Immature natural killer cell (primary cell): Measurements from ENCODE around the gene VSX1. TPM values are rescaled to one million over a fixed set of nuclear protein-coding genes. Genes with fewer than 3 reads are reported as not detected.

Source experiments
- DNase-seq, 3 donors: peaks; one replicate each; pipeline ENCODE4 v3.0.0; 2022; ENCODE audit warnings: mixed read lengths in 1 of 3
- H3K27ac Mint-ChIP-seq, 6 donors: one replicate each; pipeline ENCODE4 v1.8.0; 2020; ENCODE audit warnings: mixed read lengths in 6 of 6, mild to moderate bottlenecking in 5 of 6, inconsistent platforms in 4 of 6, moderate library complexity in 3 of 6
- H3K27me3 Mint-ChIP-seq, 3 donors: one replicate each; pipeline ENCODE4 v1.8.0; 2020 to 2021; ENCODE audit warnings: low read depth in 3 of 3, mild to moderate bottlenecking in 3 of 3, mixed read lengths in 3 of 3, moderate library complexity in 3 of 3, inconsistent platforms in 1 of 3
- H3K36me3 Mint-ChIP-seq, 3 donors: one replicate each; pipeline ENCODE4 v1.8.0; 2020; ENCODE audit warnings: mixed read lengths in 3 of 3, inconsistent platforms in 2 of 3, mild to moderate bottlenecking in 2 of 3
- H3K4me1 Mint-ChIP-seq, 2 donors: one replicate each; pipeline ENCODE4 v1.8.0; 2020; ENCODE audit warnings: inconsistent platforms in 2 of 2, mild to moderate bottlenecking in 2 of 2, mixed read lengths in 2 of 2, moderate library complexity in 1 of 2
- H3K4me3 Mint-ChIP-seq, 5 donors: one replicate each; pipeline ENCODE4 v1.8.0; 2020; ENCODE audit warnings: mild to moderate bottlenecking in 5 of 5, mixed read lengths in 5 of 5, inconsistent platforms in 3 of 5, moderate library complexity in 3 of 5
- H3K9me3 Mint-ChIP-seq, 6 donors: one replicate each; pipeline ENCODE4 v1.8.0; 2020; ENCODE audit warnings: mild to moderate bottlenecking in 6 of 6, mixed read lengths in 6 of 6, inconsistent platforms in 4 of 6, moderate library complexity in 3 of 6
- polyA plus RNA-seq, 3 donors: library from polyadenylated mRNA; unstranded; fragments of 300-500 nt; fragmentation: Illumina TruSeq; gene quantifications; one replicate each; pipeline ENCODE4 v1.2.3, GENCODE V29; 2021

The VSX1 gene
- polyA plus RNA-seq, 3 donors from 2014 or later, result not detected

DNA sequence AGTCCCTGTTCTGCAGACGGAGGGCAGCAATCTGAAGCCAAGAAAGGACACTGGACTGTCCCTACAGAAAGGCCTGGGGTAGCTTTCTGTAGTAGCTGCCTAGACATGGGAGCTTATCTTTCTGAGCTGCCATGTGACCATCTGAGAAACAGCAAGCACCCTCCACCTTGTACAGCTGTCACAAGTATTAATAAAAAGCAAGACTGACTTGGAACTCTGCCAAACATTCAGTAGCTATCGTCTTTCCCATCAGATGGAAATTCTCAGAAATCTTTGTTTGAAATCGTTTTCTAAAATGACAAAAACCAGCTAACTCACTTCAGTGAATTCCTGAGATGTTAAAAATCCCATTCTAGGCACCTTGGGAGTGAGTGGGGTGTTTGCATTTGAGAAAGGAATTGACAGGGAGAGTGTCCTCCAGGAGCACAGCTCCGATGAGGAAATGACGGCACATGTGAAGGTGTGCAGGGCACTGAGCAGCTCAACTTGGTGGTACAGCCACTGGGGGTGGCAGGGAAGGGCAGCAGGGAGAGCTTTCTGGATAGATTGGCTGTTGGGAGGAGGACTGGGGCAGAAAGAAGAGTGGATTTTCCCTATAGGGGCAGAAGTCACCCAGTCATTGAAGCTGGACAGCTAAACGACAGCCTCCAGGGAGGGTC, 48.5 kb downstream of the VSX1 start:
- DNase-seq, result no peak
- Mint-ChIP-seq H3K4me1 (peaks cover 43 to 71% of the 10 kb centered on the region in 2 donors), H3K9me3 (no peaks in the 10 kb centered on the region), H3K27ac (peak overlapping the region in 3 of 6 donors; percentile 66 to 74 (median 67)), H3K27me3 (peaks cover 0 to 2% (median 0%) of the 10 kb centered on the region in 3 donors), H3K36me3 (peaks cover 0 to 16% (median 5%) of the 10 kb centered on the region in 3 donors), H3K4me3 (peak overlapping the region in 1 of 5 donors; percentile 38)

DNA sequence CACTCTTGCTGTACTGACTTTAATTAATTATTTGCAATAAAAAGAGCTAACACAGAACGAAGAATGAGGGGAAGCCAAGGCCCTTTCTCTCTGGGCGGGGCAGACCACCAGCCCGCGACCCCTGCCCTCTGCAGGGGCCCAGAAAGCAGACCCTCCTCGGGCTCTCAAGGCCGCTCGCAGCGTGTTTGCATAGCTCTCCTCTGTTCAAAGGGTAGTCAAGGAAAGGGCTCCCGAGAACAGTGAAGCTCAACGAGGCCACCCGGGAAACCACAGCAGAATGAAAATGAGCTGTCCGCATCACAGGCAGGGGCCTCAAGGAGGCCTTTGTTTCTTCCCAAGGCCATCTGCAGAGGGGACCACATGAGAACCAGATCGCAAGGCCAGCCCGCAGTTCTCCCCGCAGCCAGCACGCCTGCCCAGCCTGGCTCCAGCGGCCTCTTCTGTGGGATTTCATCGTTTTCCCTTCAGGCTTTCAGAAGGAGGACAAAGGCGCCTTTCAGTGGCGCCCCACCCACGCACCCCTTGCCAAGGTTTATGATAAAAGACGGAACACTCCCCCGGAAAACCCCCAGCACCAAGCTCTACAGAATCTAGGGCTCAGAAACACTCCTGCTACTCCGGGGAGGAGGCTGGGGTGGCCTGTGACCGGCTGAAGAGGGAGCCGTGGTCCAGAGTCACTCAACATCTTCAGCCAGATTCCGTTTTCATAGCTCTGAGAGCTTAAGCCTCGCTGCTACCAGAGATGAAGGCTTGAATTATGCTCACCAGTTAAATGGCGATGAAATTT, 49.3 kb downstream of the VSX1 start:
- no peaks in the 10 kb centered on the region for H3K9me3 Mint-ChIP-seq

DNA sequence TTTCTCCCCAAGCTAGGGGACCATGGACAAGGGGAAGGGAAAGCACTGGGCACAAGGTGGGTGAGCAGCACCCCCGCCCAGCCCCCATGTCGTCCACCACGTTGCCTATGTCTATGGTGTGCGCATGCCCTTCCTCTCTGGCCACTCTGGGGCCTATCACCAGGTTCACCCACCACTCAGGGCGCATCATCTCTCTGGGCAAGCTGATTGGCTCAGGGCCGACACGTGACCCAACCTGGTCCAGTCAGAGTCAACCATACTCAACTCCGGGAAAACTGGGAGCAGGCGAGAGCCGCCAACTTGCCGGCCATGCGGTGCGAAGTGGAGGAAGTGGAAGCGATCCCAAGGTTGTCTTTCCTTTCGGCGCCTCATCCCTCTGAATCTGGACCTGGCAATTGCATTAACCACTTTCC, 49.9 kb downstream of the VSX1 start:
- Mint-ChIP-seq H3K4me1 (peaks cover 31 to 71% of the 10 kb centered on the region in 2 donors), H3K36me3 (peaks cover 0 to 19% (median 5%) of the 10 kb centered on the region in 3 donors), H3K27ac (no peak overlapping the region)

More for the DNA sequence above, 49.3 kb downstream of the VSX1 start:
- peaks cover 36 to 71% of the 10 kb centered on the region in 2 donors for H3K4me1 Mint-ChIP-seq
- no peak for DNase-seq
- H3K27ac Mint-ChIP-seq, result peak overlapping the region in 2 of 6 donors; percentile 34 to 67
- peaks cover 0 to 19% (median 5%) of the 10 kb centered on the region in 3 donors for H3K36me3 Mint-ChIP-seq
- H3K27me3 Mint-ChIP-seq, result peaks cover 0 to 2% (median 0%) of the 10 kb centered on the region in 3 donors
- no peak overlapping the region for H3K4me3 Mint-ChIP-seq

DNA sequence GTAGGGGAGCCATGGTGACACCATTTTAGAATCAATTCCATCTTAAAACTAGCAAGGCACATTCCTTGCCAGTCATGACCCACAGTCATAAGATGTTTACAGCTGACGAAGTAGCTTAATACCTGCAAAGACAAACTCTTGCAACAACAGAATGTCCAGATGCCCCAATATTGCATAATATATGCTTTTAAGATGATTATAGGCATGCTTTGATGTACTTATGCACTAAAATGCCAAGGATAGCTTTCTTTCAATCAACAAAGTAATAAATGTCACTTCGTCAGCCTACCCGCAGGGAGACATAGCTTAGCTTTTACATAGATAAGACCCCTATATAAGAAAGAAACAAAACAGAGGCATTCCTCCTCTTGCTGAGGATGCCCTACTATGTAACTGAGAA, 50.7 kb downstream of the VSX1 start:
- Mint-ChIP-seq H3K27ac (peak overlapping the region in 2 of 6 donors; percentile 45 to 57), H3K27me3 (peaks cover 0 to 2% (median 0%) of the 10 kb centered on the region in 3 donors), H3K9me3 (no peaks in the 10 kb centered on the region), H3K4me3 (no peak overlapping the region), H3K36me3 (peaks cover 0 to 19% (median 5%) of the 10 kb centered on the region in 3 donors), H3K4me1 (peaks cover 27 to 71% of the 10 kb centered on the region in 2 donors)
- no peak for DNase-seq

More for the DNA sequence above, 49.9 kb downstream of the VSX1 start:
- Mint-ChIP-seq H3K9me3 (no peaks in the 10 kb centered on the region), H3K4me3 (no peak overlapping the region), H3K27me3 (peaks cover 0 to 2% (median 0%) of the 10 kb centered on the region in 3 donors)
- DNase-seq, result no peak

DNA sequence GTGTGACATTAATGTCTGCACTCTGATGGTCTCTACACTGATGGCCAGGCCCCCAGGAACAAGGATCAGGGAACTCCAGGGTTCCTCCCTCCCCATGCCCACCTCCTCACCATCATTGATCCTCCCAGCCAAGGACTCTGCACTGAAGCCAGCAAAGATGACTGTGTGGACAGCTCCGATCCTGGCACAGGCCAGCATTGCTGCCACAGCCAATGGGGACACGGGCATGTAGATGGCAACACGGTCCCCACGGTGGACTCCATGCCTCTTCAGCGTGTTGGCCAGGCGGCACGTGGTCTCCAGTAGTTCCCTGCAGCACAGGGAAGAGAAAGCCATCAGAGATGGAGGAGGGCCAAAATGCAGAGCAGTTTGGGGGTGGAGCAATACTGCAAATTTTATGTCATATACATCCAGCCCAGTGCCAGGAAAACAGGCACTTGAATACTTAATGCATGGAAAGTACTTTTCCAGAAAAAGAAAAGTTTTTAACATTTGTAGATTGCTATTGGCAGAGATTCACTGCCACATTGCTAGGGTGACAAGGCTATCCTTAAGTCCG, 51.2 kb downstream of the VSX1 start:
- no peak for DNase-seq
- Mint-ChIP-seq H3K27me3 (peaks cover 0 to 2% (median 0%) of the 10 kb centered on the region in 3 donors), H3K36me3 (peaks cover 0 to 19% (median 5%) of the 10 kb centered on the region in 3 donors), H3K27ac (peak overlapping the region in 2 of 6 donors; percentile 37 to 57), H3K4me3 (no peak overlapping the region), H3K4me1 (peaks cover 24 to 71% of the 10 kb centered on the region in 2 donors), H3K9me3 (no peaks in the 10 kb centered on the region)

DNA sequence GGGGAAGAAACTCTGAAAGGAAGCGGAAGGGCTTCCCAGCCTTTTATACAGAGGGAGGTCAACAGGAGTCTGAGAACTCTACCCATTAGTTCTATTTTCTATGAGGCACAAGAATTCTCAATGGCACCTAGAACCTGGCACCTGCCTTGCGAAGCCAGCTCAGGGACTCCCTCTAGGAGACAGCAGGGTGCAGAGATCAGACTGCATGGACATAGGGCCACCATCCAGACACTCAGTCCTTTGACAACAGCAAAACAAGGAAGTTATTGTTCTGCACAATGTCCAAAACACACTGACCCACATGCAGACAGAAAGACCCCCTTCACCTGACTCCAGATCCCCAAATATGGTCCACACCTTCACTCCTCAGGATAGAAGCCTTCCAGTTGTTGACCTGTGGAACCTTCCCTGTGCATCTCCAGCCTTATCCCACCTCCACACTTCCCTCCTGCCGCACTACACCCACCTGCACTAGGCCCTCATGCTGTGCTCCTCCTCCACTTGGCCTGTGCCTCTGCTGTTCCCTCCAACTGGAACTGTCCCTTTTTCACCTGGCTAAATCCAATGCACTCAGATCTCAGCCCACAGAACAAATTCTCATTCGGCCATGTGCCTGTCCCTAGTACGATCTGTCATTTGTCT, 51.8 kb downstream of the VSX1 start:
- Mint-ChIP-seq H3K4me3 (no peak overlapping the region), H3K9me3 (no peaks in the 10 kb centered on the region), H3K36me3 (peaks cover 0 to 19% (median 5%) of the 10 kb centered on the region in 3 donors), H3K27me3 (peaks cover 0 to 2% (median 0%) of the 10 kb centered on the region in 3 donors), H3K4me1 (peaks cover 19 to 70% of the 10 kb centered on the region in 2 donors), H3K27ac (peak overlapping the region in 4 of 6 donors; percentile 5 to 61 (median 44))
- no peak for DNase-seq

DNA sequence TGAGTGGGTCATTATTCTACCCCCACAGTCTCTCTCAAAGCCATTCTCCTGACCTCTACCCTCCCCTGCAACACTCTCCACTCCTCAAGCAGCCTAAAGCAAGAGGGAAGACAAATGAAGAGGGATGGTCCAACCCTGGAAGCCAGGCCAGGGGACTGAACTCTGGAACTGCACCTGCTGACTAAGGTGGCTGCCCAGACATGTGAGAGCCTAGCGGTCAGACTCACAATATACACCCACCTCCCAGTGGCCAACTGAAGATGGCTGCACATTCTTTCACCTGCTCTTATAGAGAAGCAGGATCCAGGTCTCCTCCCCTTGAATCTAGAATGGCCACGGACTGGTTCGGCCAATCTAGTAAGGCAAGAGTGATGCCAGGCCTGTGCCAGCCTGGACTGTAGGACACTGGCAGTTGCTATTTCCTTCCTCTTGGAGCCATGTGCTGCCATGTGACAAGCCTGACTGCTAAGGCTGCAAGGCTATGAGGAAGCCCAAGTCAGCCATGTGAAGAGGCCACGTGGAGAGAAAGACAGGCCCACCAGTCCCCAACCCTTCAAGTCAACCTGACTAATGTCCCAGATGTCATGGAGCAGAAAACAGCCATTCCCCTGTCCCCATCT, 55.8 kb downstream of the VSX1 start:
- peaks cover 0 to 23% (median 5%) of the 10 kb centered on the region in 3 donors for H3K36me3 Mint-ChIP-seq
- no peaks in the 10 kb centered on the region for H3K9me3 Mint-ChIP-seq
- peaks cover 28 to 69% of the 10 kb centered on the region in 2 donors for H3K4me1 Mint-ChIP-seq
- H3K27me3 Mint-ChIP-seq, result peaks cover 0 to 2% (median 1%) of the 10 kb centered on the region in 3 donors
- no peak overlapping the region for H3K4me3 Mint-ChIP-seq
- peak overlapping the region in 2 of 6 donors; percentile 23 to 66 for H3K27ac Mint-ChIP-seq
- no peak for DNase-seq

Other genes starting within 250 kb of the VSX1 start
- gene CST7, start 132.9 kb downstream of the VSX1 start, polyA plus RNA-seq, result 1,000 to 10,000 TPM; 2,262 to 2,521 (median 2,438) TPM
- gene APMAP, start 89.4 kb downstream of the VSX1 start, polyA plus RNA-seq, result 1,000 to 10,000 TPM in 1 of 3 donors, 100 to 1,000 TPM in 2; 649 to 1,111 (median 667) TPM
- gene ACSS1, start 24.0 kb downstream of the VSX1 start, polyA plus RNA-seq, result 10 to 100 TPM; 66.6 to 85.2 (median 83.7) TPM
- 10 to 100 TPM; 22.6 to 36.9 (median 30.0) TPM for gene ENTPD6, start 113.6 kb upstream of the VSX1 start, polyA plus RNA-seq
- gene PYGB, start 165.9 kb upstream of the VSX1 start, polyA plus RNA-seq, result 10 to 100 TPM; 39.3 to 56.0 (median 51.0) TPM